Esophagus muscularis mucosa (tissue), 4 donors: ENCODE data around the gene LRP10.
A peak's percentile ranks its signal among the peaks of the same experiment; 100 is the strongest.

Experiments used
- EP300 ChIP-seq: sonication (generic); formaldehyde crosslinking; IDR thresholded peaks from one replicate; pipeline ENCODE4 v1.6.1; 2017; ENCODE audit warnings: antibody characterized with exemption
- POLR2A ChIP-seq: fragments of 450-650 bp; IDR thresholded peaks from one replicate; pipeline ENCODE4 v1.6.1; 2017; ENCODE audit warnings: antibody characterized with exemption, moderate library complexity, mild to moderate bottlenecking, low read depth
- POLR2AphosphoS5 ChIP-seq, 2 donors: sonication (generic); formaldehyde crosslinking; IDR thresholded peaks; one replicate each; pipeline ENCODE4 v1.6.1; 2017; ENCODE audit warnings: antibody characterized with exemption in 2 of 2
- TF ChIP-seq, protein P1 (sequence below), 3 experiments: fragments of 200-600 bp in 2 of 3; fragments of 450-650 bp in 1 of 3; sonication (generic) in 2 of 3; IDR thresholded peaks; one replicate each; pipeline ENCODE4 v1.5.1; 2017 to 2019; ENCODE audit warnings: antibody characterized with exemption in 3 of 3, mild to moderate bottlenecking in 2 of 3, moderate library complexity in 1 of 3

DNA sequence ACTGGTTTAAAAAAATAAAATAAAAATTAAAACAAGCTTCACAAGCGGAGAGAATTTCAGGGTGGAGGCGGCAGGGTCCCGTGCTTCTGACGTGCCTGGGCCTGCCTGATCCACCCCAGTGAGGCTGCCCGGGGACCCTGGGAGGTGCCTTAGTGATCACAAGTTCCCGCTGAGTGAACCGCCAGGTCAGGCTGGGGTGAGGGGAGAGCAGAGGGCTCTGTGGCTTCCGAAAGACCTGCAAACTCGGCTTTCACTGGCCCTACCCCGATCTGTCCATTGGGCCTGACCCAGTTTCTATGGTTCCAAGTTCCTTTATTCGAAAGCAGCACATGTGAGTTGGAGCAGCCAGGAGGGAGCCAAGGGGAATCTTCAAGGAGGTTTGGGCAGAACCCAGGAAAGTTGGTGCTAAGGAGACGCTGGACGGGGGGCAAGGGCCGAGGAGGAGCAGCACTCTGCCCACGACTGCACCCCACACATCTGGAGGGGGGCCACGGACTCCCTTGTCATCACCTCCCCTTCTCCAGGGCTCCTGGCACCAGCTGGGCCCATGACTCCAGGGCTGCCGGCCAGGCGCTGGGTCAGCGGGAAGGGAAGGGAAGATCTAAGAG lies 22.2 kb upstream of the LRP10 start:
- TF ChIP-seq POLR2AphosphoS5 (IDR thresholded peaks at IDR 0.05) (peak; percentile 13 to 44), POLR2A (no peak), EP300 (no peak)
- TF ChIP-seq, protein P1, sequence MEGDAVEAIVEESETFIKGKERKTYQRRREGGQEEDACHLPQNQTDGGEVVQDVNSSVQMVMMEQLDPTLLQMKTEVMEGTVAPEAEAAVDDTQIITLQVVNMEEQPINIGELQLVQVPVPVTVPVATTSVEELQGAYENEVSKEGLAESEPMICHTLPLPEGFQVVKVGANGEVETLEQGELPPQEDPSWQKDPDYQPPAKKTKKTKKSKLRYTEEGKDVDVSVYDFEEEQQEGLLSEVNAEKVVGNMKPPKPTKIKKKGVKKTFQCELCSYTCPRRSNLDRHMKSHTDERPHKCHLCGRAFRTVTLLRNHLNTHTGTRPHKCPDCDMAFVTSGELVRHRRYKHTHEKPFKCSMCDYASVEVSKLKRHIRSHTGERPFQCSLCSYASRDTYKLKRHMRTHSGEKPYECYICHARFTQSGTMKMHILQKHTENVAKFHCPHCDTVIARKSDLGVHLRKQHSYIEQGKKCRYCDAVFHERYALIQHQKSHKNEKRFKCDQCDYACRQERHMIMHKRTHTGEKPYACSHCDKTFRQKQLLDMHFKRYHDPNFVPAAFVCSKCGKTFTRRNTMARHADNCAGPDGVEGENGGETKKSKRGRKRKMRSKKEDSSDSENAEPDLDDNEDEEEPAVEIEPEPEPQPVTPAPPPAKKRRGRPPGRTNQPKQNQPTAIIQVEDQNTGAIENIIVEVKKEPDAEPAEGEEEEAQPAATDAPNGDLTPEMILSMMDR (IDR thresholded peaks at IDR 0.05), result no peak
